GM06990 (cell line): ENCODE measurements around the gene SOX12.
"Not testable (repeated sequence)": the region's sequence is repeated elsewhere in the genome, so short reads cannot be mapped to it uniquely, and the experiment has no call there.

Source experiments
- DNase-seq: peaks from one replicate; pipeline ENCODE4 v3.0.0-alpha.2; 2011; ENCODE audit not compliant: insufficient read length; ENCODE audit errors: extremely low read depth
- H3K27me3 ChIP-seq: replicated peaks from 2 replicates; pipeline ENCODE4 v1.6.0; 2011; ENCODE audit warnings: low read length; ENCODE audit not compliant: control insufficient read depth, insufficient read depth
- H3K36me3 ChIP-seq: 2 replicates; pipeline ENCODE4 v1.5.1; 2011; ENCODE audit warnings: low read length; ENCODE audit not compliant: control insufficient read depth, insufficient read depth
- H3K4me3 ChIP-seq: replicated peaks from 2 replicates; pipeline ENCODE4 v1.5.1; 2011; ENCODE audit warnings: low read depth, mild to moderate bottlenecking, control low read depth, low read length
- CTCF ChIP-seq: IDR thresholded peaks from 2 replicates; pipeline ENCODE4 v1.5.1; 2011; ENCODE audit warnings: low read length, control low read depth, mild to moderate bottlenecking, inconsistent platforms; ENCODE audit not compliant: insufficient read depth, poor library complexity, severe bottlenecking

Gene SOX12

DNA sequence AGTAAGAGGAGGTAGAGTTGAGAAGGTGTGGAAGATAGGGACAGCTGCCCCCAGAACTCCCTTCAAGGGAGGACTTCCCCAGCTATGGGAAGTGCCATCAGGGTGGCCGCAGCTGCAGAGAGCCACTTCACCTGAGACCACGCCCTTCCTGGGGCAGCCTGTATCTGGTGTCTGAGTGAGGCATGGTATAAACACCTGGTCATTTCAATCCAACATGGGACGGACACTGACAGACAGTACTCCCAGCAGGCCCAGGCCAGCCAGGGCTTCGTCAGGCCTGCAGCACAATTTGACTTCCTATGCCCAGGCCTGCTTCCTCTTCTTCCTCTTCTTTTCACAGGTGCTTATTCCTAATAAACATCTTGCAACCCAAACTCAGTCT is 4.5 kb downstream of the SOX12 start:
- Histone ChIP-seq H3K36me3 (no peaks in the 10 kb centered on the region), H3K4me3 (no peak overlapping the region), H3K27me3 (no peaks in the 10 kb centered on the region)
- no peak for DNase-seq
- TF ChIP-seq CTCF, result no peak

GRCh38 chr20:330233-331149 is 5.1 kb downstream of the SOX12 start:
- peak; percentile 91 for TF ChIP-seq CTCF
- Histone ChIP-seq H3K4me3 (no peak overlapping the region), H3K36me3 (no peaks in the 10 kb centered on the region), H3K27me3 (no peaks in the 10 kb centered on the region)
- no peak for DNase-seq

GRCh38 chr20:334578-334977 is 9.2 kb downstream of the SOX12 start:
- Histone ChIP-seq H3K4me3 (no peak overlapping the region), H3K27me3 (no peaks in the 10 kb centered on the region), H3K36me3 (no peaks in the 10 kb centered on the region)
- DNase-seq, result no peak
- no peak for TF ChIP-seq CTCF

DNA sequence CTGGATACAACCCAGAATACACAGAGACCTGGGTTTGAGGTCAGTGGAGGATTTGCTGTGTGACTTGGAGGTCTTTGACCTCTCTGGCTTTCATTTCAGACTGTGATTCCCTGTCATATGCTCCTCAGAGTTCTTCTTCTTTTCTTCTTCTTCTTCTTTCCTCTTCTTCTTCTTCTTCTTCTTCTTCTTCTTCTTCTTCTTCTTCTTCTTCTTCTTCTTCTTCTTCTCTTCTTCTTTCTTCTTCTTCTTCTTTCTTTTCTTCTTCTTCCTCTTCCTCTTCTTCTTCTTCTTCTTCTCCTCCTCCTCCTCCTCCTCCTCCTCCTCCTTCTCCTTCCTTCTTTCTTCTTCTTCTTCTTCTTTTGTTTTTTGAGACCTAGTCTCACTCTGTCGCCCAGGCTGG is 10.7 kb downstream of the SOX12 start:
- DNase-seq, H3K36me3 ChIP-seq, H3K27me3 ChIP-seq, H3K4me3 ChIP-seq: not testable (repeated sequence)

GRCh38 chr20:341682-342081 is 16.3 kb downstream of the SOX12 start:
- TF ChIP-seq CTCF, result no peak
- Histone ChIP-seq H3K27me3 (no peaks in the 10 kb centered on the region), H3K36me3 (no peaks in the 10 kb centered on the region), H3K4me3 (no peak overlapping the region)
- DNase-seq, result no peak

DNA sequence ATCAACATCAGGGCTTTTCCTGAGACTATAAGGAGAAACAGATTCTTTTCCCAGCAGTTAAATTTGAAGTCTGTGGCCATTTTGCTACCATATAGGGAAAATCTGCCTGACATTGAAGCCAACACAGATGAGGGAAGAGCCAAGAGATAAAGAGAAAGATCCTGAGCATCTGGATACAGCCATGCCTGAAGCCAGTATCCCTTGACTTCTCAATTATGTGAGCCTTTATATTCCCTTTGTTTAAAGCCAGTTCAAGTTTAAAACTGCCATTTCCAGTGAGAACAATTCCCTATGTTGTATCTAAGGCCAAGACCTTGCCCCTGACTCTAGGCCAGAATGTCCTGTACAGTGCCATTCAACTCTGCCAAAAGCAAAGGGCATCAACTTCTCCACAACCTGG is 17.8 kb downstream of the SOX12 start:
- no peaks in the 10 kb centered on the region for H3K27me3 ChIP-seq
- no peak overlapping the region for H3K4me3 ChIP-seq
- TF ChIP-seq CTCF, result no peak
- no peak for DNase-seq
- H3K36me3 ChIP-seq, result no peaks in the 10 kb centered on the region
